GM21717 (cell line): ENCODE data around the gene OR5H14.
"Not testable (repeated sequence)": the region's sequence is repeated elsewhere in the genome, so short reads cannot be mapped to it uniquely, and the experiment has no call there.

Experiments used
- ATAC-seq: cut with Tn5 transposase; IDR thresholded peaks from one replicate; pipeline ENCODE4 v1.9.1; 2021; ENCODE audit warnings: mild to moderate bottlenecking, moderate library complexity; ENCODE audit not compliant: unreplicated experiment

Gene OR5H14

DNA sequence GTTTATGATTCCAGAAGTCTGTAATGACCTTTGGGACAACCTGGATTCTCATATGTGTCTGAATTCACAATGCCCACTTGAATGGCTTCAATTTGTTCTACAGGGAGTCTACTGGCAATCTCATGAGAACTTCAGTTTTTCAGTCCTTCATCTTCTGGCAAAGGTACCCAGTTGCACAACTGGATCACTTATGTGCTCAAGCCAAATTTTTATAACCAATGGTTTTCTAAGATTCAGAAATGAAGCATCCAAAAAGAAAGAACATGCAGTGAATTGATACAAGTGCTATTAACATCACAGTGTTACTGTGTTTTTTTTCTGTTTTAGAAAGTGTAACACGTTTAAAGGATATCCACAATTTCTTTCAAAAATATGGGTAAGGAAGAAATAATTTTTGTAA, at the start of gene OR5H14:
Gene OR5H14 (plus strand): TSS at position 301 of the 400 bp plus-strand sequence. CDS start 1,907 bp downstream, outside the sequence.
- no peak for ATAC-seq

GRCh38 chr3:98099848-98100247, 47.4 kb upstream of the OR5H14 start:
- ATAC-seq, result no peak

DNA sequence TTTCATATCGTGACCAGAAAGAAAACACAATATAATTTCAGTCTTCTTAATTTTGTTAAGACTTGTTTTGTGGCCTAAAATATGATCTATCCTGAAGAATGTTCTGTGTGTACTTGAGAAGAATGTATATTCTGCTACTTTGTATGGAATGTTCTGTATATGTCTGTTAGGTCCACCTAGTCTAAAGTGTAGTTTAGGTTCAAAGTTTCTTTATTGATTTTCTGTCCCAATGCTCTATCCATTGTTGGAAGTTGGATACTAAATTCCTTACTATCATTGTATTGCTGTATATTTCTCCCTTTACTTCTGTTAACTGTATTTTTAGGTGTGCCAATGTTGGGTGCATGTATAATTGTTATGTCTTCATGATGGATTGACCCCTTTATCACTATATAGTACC, 39.1 kb upstream of the OR5H14 start:
- ATAC-seq, result no peak

GRCh38 chr3:98109807-98110549, 37.3 kb upstream of the OR5H14 start:
- no peak for ATAC-seq

GRCh38 chr3:98110550-98110908, 36.8 kb upstream of the OR5H14 start:
- no peak for ATAC-seq

DNA sequence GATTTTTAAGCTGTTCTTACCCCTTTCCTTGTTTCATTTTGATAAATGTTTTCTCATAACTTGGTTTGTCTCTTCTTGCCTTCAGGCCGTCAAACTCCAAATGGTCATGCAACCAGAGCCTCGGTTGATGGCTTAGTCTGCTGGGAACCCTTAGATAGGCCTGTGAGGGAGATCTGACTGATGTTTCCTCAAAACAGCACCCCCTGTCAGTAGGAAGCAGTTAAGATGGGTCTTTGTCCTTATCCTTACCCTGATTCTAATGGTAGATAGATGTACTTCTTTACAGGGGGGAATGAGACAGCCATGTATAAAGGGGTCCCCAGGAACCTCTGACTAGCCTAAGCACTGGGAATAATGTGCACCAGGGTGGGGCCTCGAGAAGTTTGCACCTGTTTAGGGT, 33.0 kb upstream of the OR5H14 start:
- no peak for ATAC-seq

GRCh38 chr3:98115717-98116116, 31.6 kb upstream of the OR5H14 start:
- no peak for ATAC-seq

DNA sequence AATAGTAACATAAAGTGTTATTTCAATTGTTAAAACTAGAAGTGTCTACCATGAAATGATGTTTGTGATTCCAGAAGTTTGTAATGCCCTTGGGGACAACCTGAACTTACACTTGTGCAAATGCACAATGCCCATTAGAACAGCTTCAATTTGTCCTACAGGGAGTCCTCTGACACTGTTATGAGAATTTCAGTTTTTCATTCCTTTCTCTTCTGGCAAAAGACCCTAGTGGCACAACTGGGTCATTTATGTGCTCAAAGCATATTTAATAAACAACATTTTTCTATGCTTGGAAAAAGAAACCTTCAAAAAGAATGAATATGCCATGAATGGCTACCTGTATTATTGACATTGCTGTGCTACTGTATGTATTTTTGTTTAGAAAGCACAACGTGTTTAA, 16.9 kb upstream of the OR5H14 start, which contains the start of gene OR5H1:
Gene OR5H1 (plus strand): TSS at position 301 of the 400 bp plus-strand sequence. CDS start 1,977 bp downstream, outside the sequence.
- ATAC-seq, result no peak

- ATAC-seq, result no peak
Observed at GRCh38 chr3:98136631-98137030, 10.6 kb upstream of the OR5H14 start.

DNA sequence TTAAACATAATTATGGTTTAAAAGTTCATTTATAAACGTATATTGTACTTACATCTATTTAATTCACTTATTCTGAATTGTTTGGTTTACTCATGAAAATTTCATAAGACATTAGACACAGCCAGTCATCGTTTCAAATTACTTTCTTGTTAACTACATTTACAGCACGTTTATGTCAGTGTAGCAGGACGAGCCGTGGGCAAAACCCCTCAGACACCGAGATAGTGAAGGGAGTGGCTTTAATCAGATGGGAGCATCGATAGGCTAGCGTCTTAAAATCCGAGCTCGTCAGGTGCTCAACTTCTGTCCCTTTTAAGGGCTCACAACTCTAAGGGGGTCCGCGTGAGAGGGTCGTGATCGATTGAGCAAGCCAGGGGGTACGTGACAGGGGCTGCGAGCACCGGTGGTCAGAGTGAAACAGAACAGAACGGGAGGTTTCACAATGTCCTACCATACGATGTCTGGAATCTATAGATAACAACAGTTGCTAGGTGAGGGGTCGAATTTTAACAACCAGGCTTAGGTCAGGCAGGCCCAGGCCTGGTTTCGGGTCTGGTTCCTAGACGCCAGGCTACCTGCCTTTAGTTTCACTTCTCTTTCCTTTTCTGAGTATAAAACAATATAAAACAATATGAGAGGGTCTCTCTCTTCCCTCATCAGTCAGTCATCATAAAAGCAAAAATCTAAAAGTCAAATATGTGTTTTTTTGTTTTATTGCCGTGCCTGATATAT, 9.3 kb upstream of the OR5H14 start:
- ATAC-seq, result not testable (repeated sequence)

DNA sequence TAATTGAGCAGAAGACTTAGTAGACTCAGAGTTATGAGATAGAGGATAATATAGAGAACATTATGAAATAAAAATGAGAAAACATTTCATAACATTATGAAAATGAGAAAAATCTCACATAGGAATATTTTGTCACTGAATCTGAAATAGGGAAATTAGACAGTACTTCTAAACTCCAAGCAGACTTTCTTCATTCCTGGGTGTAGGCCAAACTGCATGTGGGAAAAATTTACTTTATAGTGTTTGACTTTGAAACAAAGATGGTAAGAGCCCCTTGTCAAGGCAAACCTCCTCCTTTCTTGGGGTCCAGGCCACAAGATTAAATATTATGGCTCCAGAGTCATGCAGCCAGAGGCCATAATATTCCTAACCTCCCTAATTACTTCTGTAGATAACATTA, 6.7 kb upstream of the OR5H14 start:
- no peak for ATAC-seq

GRCh38 chr3:98148751-98149150, 1.5 kb downstream of the OR5H14 start:
- no peak for ATAC-seq

GRCh38 chr3:98149456-98149855, 2.2 kb downstream of the OR5H14 start:
- not testable (repeated sequence) for ATAC-seq

DNA sequence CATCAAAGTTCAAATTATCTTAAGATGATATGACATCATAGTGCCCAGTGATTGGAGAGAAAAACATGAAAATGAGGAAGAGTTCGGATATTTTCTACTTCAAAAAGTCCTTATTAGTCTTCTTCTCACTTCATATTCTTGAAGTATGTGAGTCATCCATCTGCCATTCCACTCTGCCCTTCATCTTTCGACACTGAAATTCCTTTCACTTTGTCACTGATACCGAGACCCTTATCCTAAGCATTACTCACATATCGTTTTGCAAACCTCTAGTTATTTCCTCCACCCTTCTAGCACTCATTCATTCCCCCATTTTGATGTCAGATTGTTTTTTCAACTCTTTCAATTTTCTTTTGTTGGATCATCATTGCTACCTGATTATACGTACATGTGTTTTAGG, 4.0 kb downstream of the OR5H14 start:
- ATAC-seq, result no peak

DNA sequence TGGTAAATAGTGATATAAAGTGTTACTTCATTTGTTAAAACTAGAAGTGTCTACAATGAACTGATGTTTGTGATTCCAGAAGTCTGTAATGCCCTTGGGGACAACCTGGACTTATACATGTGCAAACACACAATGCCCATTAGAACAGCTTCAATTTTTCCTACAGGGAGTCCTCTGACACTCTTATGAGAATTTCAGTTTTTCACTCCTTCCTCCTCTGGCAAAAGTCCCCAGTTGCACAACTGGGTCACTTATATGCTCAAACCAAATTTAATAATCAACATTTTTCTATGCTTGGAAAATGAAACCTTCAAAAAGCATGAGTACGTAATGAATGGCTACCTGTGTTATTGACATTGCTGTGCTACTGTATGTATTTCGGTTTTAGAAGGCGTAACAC, 19.1 kb downstream of the OR5H14 start, which contains the start of gene OR5H15:
Gene OR5H15 (plus strand): TSS at position 301 of the 400 bp plus-strand sequence. CDS start 2,004 bp downstream, outside the sequence.
- ATAC-seq, result no peak

DNA sequence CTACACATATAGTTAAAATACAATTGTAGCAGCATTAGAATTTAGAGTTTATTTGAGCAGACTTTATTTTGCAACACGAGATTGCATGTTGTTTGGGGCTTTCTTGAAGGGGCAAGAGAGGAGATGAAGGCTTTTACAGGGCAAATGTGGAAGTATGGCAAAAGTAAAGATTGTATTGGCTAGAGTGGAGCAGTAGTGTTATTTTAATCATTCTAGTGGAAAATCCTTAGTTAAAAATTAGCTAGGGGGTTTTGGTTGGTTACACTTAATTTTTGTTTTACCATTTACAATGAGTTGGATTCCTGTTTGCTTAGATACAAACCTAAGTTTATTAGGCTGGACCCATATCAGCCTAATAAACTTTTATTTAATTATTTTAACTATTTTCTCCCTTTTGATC, 23.8 kb downstream of the OR5H14 start:
- no peak for ATAC-seq

DNA sequence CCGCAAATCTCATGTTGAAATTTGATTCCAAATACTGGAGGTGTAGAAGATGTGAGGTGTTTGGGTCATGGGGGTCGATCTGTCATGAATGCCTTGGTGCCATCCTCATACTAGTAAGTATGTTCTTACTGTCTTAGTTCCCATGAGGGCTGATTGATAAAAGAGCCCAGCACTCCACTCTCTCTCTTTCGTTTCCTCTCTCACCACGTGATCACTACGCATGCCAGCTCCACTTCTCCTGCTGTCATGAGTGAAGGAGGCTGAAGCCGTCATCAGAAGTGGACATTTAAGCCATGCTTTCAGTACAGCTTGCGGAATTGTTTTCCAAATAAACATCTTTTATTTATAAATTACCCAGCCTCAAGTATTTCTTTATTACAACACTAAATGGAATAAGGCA, 25.3 kb downstream of the OR5H14 start:
- no peak for ATAC-seq

DNA sequence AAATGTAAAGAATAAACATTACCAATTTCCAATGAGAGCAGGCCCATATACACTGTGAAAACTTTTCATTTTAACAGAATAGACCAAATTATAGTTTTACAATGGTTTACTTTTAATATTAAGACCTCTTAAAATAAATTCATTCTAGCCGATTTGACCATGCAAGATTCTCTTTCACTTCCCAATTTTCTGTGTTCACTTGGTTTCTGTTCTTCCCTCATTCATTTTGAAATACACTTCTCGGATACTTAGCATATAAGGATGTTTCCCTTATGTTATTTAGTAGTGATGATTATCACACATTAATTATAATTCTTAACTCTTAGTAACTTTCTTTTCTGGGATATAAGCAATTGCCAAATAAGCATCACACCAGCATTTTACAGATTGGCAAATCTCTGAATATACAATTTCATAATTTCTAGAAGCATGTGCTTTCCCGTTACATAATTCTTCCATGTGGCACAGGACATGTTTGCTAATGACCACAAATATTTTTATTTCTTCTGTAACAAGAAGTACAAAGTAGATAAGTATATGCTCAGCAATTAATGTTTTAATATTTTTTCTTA, 33.1 kb downstream of the OR5H14 start:
- no peak for ATAC-seq

- ATAC-seq, result no peak
Observed at GRCh38 chr3:98182196-98182595, 34.9 kb downstream of the OR5H14 start.

GRCh38 chr3:98185180-98185579, 37.9 kb downstream of the OR5H14 start:
- no peak for ATAC-seq

GRCh38 chr3:98188545-98188944, 41.3 kb downstream of the OR5H14 start:
- ATAC-seq, result peak; percentile 91

- not testable (repeated sequence) for ATAC-seq
Observed at GRCh38 chr3:98190911-98191310, 43.6 kb downstream of the OR5H14 start.
